IgD-negative memory B cell (primary cell): ENCODE measurements around the gene SLC39A11. TPM values are rescaled to one million over a fixed set of nuclear protein-coding genes. Genes with fewer than 3 reads are reported as not detected.
A peak's percentile ranks its signal among the peaks of the same experiment; 100 is the strongest.
"Not testable (repeated sequence)": the region's sequence is repeated elsewhere in the genome, so short reads cannot be mapped to it uniquely, and the experiment has no call there.

Experiments
- H3K27ac Mint-ChIP-seq, 3 donors: one replicate each; pipeline ENCODE4 v1.8.0; 2020 to 2022; ENCODE audit warnings: mild to moderate bottlenecking in 3 of 3, mixed read lengths in 3 of 3, moderate library complexity in 1 of 3
- H3K27me3 Mint-ChIP-seq: one replicate; pipeline ENCODE4 v1.8.0; 2021; ENCODE audit warnings: mixed read lengths
- H3K36me3 Mint-ChIP-seq: one replicate; pipeline ENCODE4 v1.8.0; 2020; ENCODE audit warnings: mild to moderate bottlenecking, mixed read lengths
- H3K4me1 Mint-ChIP-seq, 3 donors: one replicate each; pipeline ENCODE4 v1.8.0; 2020 to 2022; ENCODE audit warnings: mixed read lengths in 3 of 3, mild to moderate bottlenecking in 1 of 3
- H3K4me3 Mint-ChIP-seq, 4 donors: one replicate each; pipeline ENCODE4 v1.8.0; 2020 to 2022; ENCODE audit warnings: mild to moderate bottlenecking in 4 of 4, mixed read lengths in 4 of 4, moderate library complexity in 3 of 4
- H3K9me3 Mint-ChIP-seq, 3 donors: one replicate each; pipeline ENCODE4 v1.8.0; 2020 to 2021; ENCODE audit warnings: mixed read lengths in 3 of 3, mild to moderate bottlenecking in 1 of 3
- polyA plus RNA-seq: library from polyadenylated mRNA; unstranded; fragments of 300-500 nt; fragmentation: Illumina TruSeq; gene quantifications from one replicate; pipeline ENCODE4 v1.2.3, GENCODE V29; 2021

Gene SLC39A11
- polyA plus RNA-seq, 1 donor from 2014 or later, result 13.7 TPM

- no peaks in the 10 kb centered on the region for H3K9me3 Mint-ChIP-seq
- H3K4me1 Mint-ChIP-seq, result peaks cover 0 to 3% (median 1%) of the 10 kb centered on the region in 3 donors
- no peaks in the 10 kb centered on the region for H3K27me3 Mint-ChIP-seq
- H3K27ac Mint-ChIP-seq, result peak overlapping the region in 1 of 3 donors; percentile 77
- H3K36me3 Mint-ChIP-seq, result peaks cover 36% of the 10 kb centered on the region
- H3K4me3 Mint-ChIP-seq, result no peak overlapping the region
Measured at GRCh38 chr17:72943826-72944689, 148.4 kb downstream of the SLC39A11 start.

GRCh38 chr17:72942579-72942978 lies 149.9 kb downstream of the SLC39A11 start:
- H3K27ac Mint-ChIP-seq, result no peak overlapping the region
- H3K4me1 Mint-ChIP-seq, result peaks cover 0 to 3% (median 0%) of the 10 kb centered on the region in 3 donors
- no peaks in the 10 kb centered on the region for H3K27me3 Mint-ChIP-seq
- no peak overlapping the region for H3K4me3 Mint-ChIP-seq
- H3K9me3 Mint-ChIP-seq, result no peaks in the 10 kb centered on the region
- peaks cover 31% of the 10 kb centered on the region for H3K36me3 Mint-ChIP-seq

GRCh38 chr17:72940496-72940895 lies 152.0 kb downstream of the SLC39A11 start:
- H3K27me3 Mint-ChIP-seq, result no peaks in the 10 kb centered on the region
- H3K9me3 Mint-ChIP-seq, result no peaks in the 10 kb centered on the region
- H3K4me3 Mint-ChIP-seq, result no peak overlapping the region
- H3K4me1 Mint-ChIP-seq, result peaks cover 0 to 3% (median 0%) of the 10 kb centered on the region in 3 donors
- H3K36me3 Mint-ChIP-seq, result peaks cover 26% of the 10 kb centered on the region
- H3K27ac Mint-ChIP-seq, result no peak overlapping the region

GRCh38 chr17:72938482-72938881 lies 154.0 kb downstream of the SLC39A11 start:
- Mint-ChIP-seq H3K36me3 (peaks cover 22% of the 10 kb centered on the region), H3K9me3 (no peaks in the 10 kb centered on the region), H3K27me3 (no peaks in the 10 kb centered on the region), H3K4me3 (no peak overlapping the region), H3K4me1 (peaks cover 0 to 1% (median 0%) of the 10 kb centered on the region in 3 donors), H3K27ac (no peak overlapping the region)

- Mint-ChIP-seq H3K36me3 (peaks cover 19% of the 10 kb centered on the region), H3K27ac (no peak overlapping the region), H3K27me3 (no peaks in the 10 kb centered on the region), H3K4me3 (no peak overlapping the region), H3K9me3 (no peaks in the 10 kb centered on the region), H3K4me1 (no peaks in the 10 kb centered on the region)
Measured at GRCh38 chr17:72937707-72938106, 154.8 kb downstream of the SLC39A11 start.

- H3K4me3 Mint-ChIP-seq, H3K9me3 Mint-ChIP-seq, H3K27ac Mint-ChIP-seq, H3K4me1 Mint-ChIP-seq, H3K27me3 Mint-ChIP-seq: not testable (repeated sequence)
- peaks cover 16% of the 10 kb centered on the region for H3K36me3 Mint-ChIP-seq
Measured at GRCh38 chr17:72937254-72937653, 155.2 kb downstream of the SLC39A11 start.

GRCh38 chr17:72935984-72936383 lies 156.5 kb downstream of the SLC39A11 start:
- peaks cover 12% of the 10 kb centered on the region for H3K36me3 Mint-ChIP-seq
- no peaks in the 10 kb centered on the region for H3K9me3 Mint-ChIP-seq
- no peak overlapping the region for H3K4me3 Mint-ChIP-seq
- H3K27me3 Mint-ChIP-seq, result no peaks in the 10 kb centered on the region
- peaks cover 2 to 11% (median 9%) of the 10 kb centered on the region in 3 donors for H3K4me1 Mint-ChIP-seq
- peak overlapping the region in 1 of 3 donors; percentile 13 for H3K27ac Mint-ChIP-seq

- peaks cover 12% of the 10 kb centered on the region for H3K36me3 Mint-ChIP-seq
- H3K9me3 Mint-ChIP-seq, result no peaks in the 10 kb centered on the region
- no peak overlapping the region for H3K27ac Mint-ChIP-seq
- H3K4me1 Mint-ChIP-seq, result peaks cover 6 to 13% (median 11%) of the 10 kb centered on the region in 3 donors
- H3K4me3 Mint-ChIP-seq, result no peak overlapping the region
- H3K27me3 Mint-ChIP-seq, result no peaks in the 10 kb centered on the region
Measured at GRCh38 chr17:72934927-72935326, 157.6 kb downstream of the SLC39A11 start.

- Mint-ChIP-seq H3K4me3 (peak overlapping the region in 1 of 4 donors; percentile 49), H3K36me3 (peaks cover 12% of the 10 kb centered on the region), H3K4me1 (peaks cover 6 to 13% (median 11%) of the 10 kb centered on the region in 3 donors), H3K9me3 (no peaks in the 10 kb centered on the region), H3K27me3 (no peaks in the 10 kb centered on the region), H3K27ac (peak overlapping the region in 1 of 3 donors; percentile 3)
Measured at GRCh38 chr17:72931635-72932034, 160.9 kb downstream of the SLC39A11 start.

- Mint-ChIP-seq H3K4me3 (peak overlapping the region in 1 of 4 donors; percentile 14), H3K27ac (peak overlapping the region in 1 of 3 donors; percentile 67), H3K4me1 (peaks cover 6 to 13% (median 11%) of the 10 kb centered on the region in 3 donors), H3K9me3 (no peaks in the 10 kb centered on the region), H3K27me3 (no peaks in the 10 kb centered on the region), H3K36me3 (peaks cover 12% of the 10 kb centered on the region)
Measured at GRCh38 chr17:72931163-72931562, 161.3 kb downstream of the SLC39A11 start.

GRCh38 chr17:72930031-72930430 lies 162.5 kb downstream of the SLC39A11 start:
- Mint-ChIP-seq H3K9me3 (no peaks in the 10 kb centered on the region), H3K4me1 (peaks cover 6 to 13% (median 11%) of the 10 kb centered on the region in 3 donors), H3K36me3 (peaks cover 13% of the 10 kb centered on the region), H3K27ac (no peak overlapping the region), H3K27me3 (no peaks in the 10 kb centered on the region), H3K4me3 (no peak overlapping the region)

GRCh38 chr17:72928454-72929136 lies 163.9 kb downstream of the SLC39A11 start:
- Mint-ChIP-seq H3K36me3 (peaks cover 9% of the 10 kb centered on the region), H3K9me3 (no peaks in the 10 kb centered on the region), H3K4me3 (no peak overlapping the region), H3K27ac (no peak overlapping the region), H3K4me1 (peaks cover 6 to 13% (median 11%) of the 10 kb centered on the region in 3 donors), H3K27me3 (no peaks in the 10 kb centered on the region)

- Mint-ChIP-seq H3K27ac (no peak overlapping the region), H3K27me3 (no peaks in the 10 kb centered on the region), H3K4me3 (no peak overlapping the region), H3K4me1 (peaks cover 6 to 13% (median 11%) of the 10 kb centered on the region in 3 donors), H3K36me3 (peaks cover 15% of the 10 kb centered on the region), H3K9me3 (no peaks in the 10 kb centered on the region)
Measured at GRCh38 chr17:72927760-72928159, 164.7 kb downstream of the SLC39A11 start.

- H3K4me1 Mint-ChIP-seq, result peaks cover 6 to 13% (median 12%) of the 10 kb centered on the region in 3 donors
- H3K27ac Mint-ChIP-seq, result no peak overlapping the region
- H3K4me3 Mint-ChIP-seq, result no peak overlapping the region
Measured at GRCh38 chr17:72927146-72927545, 165.3 kb downstream of the SLC39A11 start.

GRCh38 chr17:72926171-72926570 lies 166.3 kb downstream of the SLC39A11 start:
- peaks cover 15% of the 10 kb centered on the region for H3K36me3 Mint-ChIP-seq
- no peak overlapping the region for H3K4me3 Mint-ChIP-seq
- peaks cover 4 to 6% (median 5%) of the 10 kb centered on the region in 3 donors for H3K4me1 Mint-ChIP-seq
- no peaks in the 10 kb centered on the region for H3K27me3 Mint-ChIP-seq
- no peak overlapping the region for H3K27ac Mint-ChIP-seq
- H3K9me3 Mint-ChIP-seq, result no peaks in the 10 kb centered on the region

More at GRCh38 chr17:72927146-72927545, 165.3 kb downstream of the SLC39A11 start:
- Mint-ChIP-seq H3K36me3 (peaks cover 15% of the 10 kb centered on the region), H3K27me3 (no peaks in the 10 kb centered on the region), H3K9me3 (no peaks in the 10 kb centered on the region)
